SK-N-SH (cell line): Measurements from ENCODE around the gene HILPDA.

ENCODE experiments used
- CTCF ChIP-seq: fragments of 200-600 bp; sonication (generic); IDR thresholded peaks from 2 replicates; pipeline ENCODE4 v1.6.1; 2017; ENCODE audit warnings: antibody characterized with exemption, mild to moderate bottlenecking, moderate library complexity
- EP300 ChIP-seq, 2 experiments: IDR thresholded peaks; 2 replicates each; pipeline versions ENCODE4 v1.4.0 to v1.6.1; 2012; ENCODE audit warnings: borderline replicate concordance in 1 of 2, low read depth in 1 of 2, low read length in 1 of 2
- MAX ChIP-seq: IDR thresholded peaks from 2 replicates; pipeline ENCODE4 v1.4.0; 2012; ENCODE audit warnings: low read depth
- NFIC ChIP-seq: IDR thresholded peaks from 2 replicates; pipeline ENCODE4 v1.4.0; 2012; ENCODE audit warnings: borderline replicate concordance
- PBX3 ChIP-seq: IDR thresholded peaks from 2 replicates; pipeline ENCODE4; 2012
- POLR2AphosphoS5 ChIP-seq: IDR thresholded peaks from 2 replicates; pipeline ENCODE4 v1.6.1; 2012; ENCODE audit warnings: low read depth, low read length
- RFX5 ChIP-seq: IDR thresholded peaks from 2 replicates; pipeline ENCODE4 v1.6.1; 2012; ENCODE audit warnings: mild to moderate bottlenecking, improper control_type of control experiment, low read length
- TAF1 ChIP-seq: IDR thresholded peaks from 2 replicates; pipeline ENCODE4 v1.6.1; 2012; ENCODE audit warnings: low read depth, mild to moderate bottlenecking, low read length, moderate library complexity, borderline replicate concordance

- TF ChIP-seq CTCF (no peak), NFIC (no peak), MAX (no peak), POLR2AphosphoS5 (no peak), RFX5 (no peak), EP300 (IDR thresholded peaks at IDR 0.05; ENCODE audit: borderline replicate concordance in 1 of 2, low read depth in 1 of 2, low read length in 1 of 2) (no peak), PBX3 (no peak), TAF1 (no peak)
Observed at GRCh38 chr7:128424686-128425275, 30.9 kb upstream of the HILPDA start.
